Nephron progenitor cell (in vitro differentiated cells): Measurements from ENCODE around the gene A1BG.
A peak's percentile ranks its signal among the peaks of the same experiment; 100 is the strongest.

ENCODE experiments used
- DNase-seq: peaks from one replicate; pipeline ENCODE4 v3.0.0; 2021
- H3K27ac Mint-ChIP-seq: 2 replicates; pipeline ENCODE4 v1.8.0; 2021; ENCODE audit warnings: mild to moderate bottlenecking, moderate library complexity, mixed read lengths
- H3K27me3 Mint-ChIP-seq: 2 replicates; pipeline ENCODE4 v1.8.0; 2021; ENCODE audit warnings: mild to moderate bottlenecking, low read depth, mixed read lengths; ENCODE audit not compliant: poor library complexity
- H3K36me3 Mint-ChIP-seq: 2 replicates; pipeline ENCODE4 v1.8.0; 2021; ENCODE audit warnings: low read depth, mixed read lengths
- H3K4me1 Mint-ChIP-seq: 2 replicates; pipeline ENCODE4 v1.8.0; 2021; ENCODE audit warnings: mixed read lengths
- H3K4me3 Mint-ChIP-seq: 2 replicates; pipeline ENCODE4 v1.8.0; 2021; ENCODE audit warnings: mild to moderate bottlenecking, moderate library complexity, mixed read lengths
- H3K9me3 Mint-ChIP-seq: 2 replicates; pipeline ENCODE4 v1.8.0; 2021; ENCODE audit warnings: mild to moderate bottlenecking, moderate library complexity, mixed read lengths
- TF ChIP-seq, protein P1 (sequence below): fragments of 200-600 bp; sonication (generic); IDR thresholded peaks from 2 replicates; pipeline ENCODE4 v1.5.0; 2021; ENCODE audit warnings: antibody characterized with exemption

Gene A1BG

DNA sequence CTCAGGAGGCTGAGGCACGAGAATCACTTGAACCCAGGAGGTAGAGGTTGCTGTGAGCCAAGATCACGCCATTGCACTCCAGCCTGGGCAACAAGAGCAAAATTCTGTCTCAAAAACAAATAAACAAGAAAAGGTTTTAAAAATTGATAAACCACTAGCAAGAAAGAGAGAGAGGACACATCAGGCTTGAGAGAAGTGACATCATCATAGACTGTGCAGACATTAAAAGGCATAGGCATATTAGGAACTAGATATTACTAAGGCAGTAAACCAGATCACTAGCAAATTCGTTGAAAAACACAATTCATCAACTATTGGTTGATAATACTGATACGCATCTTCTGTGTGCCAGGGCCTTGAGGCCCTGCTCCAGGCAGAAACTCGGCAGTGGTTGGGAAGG lies 7.7 kb downstream of the A1BG start:
- TF ChIP-seq, protein P1, sequence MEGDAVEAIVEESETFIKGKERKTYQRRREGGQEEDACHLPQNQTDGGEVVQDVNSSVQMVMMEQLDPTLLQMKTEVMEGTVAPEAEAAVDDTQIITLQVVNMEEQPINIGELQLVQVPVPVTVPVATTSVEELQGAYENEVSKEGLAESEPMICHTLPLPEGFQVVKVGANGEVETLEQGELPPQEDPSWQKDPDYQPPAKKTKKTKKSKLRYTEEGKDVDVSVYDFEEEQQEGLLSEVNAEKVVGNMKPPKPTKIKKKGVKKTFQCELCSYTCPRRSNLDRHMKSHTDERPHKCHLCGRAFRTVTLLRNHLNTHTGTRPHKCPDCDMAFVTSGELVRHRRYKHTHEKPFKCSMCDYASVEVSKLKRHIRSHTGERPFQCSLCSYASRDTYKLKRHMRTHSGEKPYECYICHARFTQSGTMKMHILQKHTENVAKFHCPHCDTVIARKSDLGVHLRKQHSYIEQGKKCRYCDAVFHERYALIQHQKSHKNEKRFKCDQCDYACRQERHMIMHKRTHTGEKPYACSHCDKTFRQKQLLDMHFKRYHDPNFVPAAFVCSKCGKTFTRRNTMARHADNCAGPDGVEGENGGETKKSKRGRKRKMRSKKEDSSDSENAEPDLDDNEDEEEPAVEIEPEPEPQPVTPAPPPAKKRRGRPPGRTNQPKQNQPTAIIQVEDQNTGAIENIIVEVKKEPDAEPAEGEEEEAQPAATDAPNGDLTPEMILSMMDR: no peak
- no peak for DNase-seq
- Mint-ChIP-seq H3K27ac (no peak overlapping the region), H3K4me1 (peaks cover 24% of the 10 kb centered on the region), H3K36me3 (peaks cover 28% of the 10 kb centered on the region), H3K9me3 (peaks cover 10% of the 10 kb centered on the region), H3K27me3 (peaks cover 32% of the 10 kb centered on the region), H3K4me3 (peak overlapping the region; percentile 92)

DNA sequence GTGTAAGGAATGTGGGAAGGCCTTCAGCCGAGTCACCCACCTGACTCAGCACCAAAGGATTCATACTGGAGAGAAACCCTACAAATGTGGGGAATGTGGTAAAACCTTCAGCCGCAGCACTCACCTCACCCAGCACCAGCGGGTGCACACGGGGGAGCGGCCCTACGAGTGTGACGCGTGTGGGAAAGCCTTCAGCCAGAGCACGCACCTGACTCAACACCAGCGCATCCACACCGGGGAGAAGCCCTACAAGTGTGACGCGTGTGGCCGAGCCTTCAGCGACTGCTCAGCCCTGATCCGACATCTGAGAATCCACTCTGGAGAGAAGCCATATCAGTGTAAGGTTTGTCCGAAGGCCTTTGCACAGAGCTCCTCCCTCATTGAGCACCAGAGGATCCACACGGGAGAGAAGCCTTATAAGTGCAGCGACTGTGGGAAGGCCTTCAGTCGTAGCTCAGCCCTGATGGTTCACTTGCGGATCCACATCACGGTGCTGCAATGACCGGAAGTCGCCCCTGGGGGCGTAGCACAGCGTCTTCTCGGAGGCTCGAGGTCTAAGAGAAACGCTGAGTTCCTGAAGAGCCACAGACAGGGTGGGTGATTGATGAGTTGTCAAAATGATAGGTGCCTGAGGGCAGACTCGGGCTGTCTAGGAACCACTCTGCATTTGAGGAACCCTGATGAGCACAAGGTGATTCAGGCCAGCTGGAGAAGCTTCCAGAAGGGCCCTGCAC lies 14.3 kb downstream of the A1BG start:
- H3K36me3 Mint-ChIP-seq: peaks cover 70% of the 10 kb centered on the region
- TF ChIP-seq, protein P1: no peak
- peaks cover 4% of the 10 kb centered on the region for H3K27me3 Mint-ChIP-seq
- peaks cover 10% of the 10 kb centered on the region for H3K9me3 Mint-ChIP-seq
- no peak overlapping the region for H3K4me3 Mint-ChIP-seq
- DNase-seq: peak; percentile 29
- H3K27ac Mint-ChIP-seq: no peak overlapping the region
- no peaks in the 10 kb centered on the region for H3K4me1 Mint-ChIP-seq

DNA sequence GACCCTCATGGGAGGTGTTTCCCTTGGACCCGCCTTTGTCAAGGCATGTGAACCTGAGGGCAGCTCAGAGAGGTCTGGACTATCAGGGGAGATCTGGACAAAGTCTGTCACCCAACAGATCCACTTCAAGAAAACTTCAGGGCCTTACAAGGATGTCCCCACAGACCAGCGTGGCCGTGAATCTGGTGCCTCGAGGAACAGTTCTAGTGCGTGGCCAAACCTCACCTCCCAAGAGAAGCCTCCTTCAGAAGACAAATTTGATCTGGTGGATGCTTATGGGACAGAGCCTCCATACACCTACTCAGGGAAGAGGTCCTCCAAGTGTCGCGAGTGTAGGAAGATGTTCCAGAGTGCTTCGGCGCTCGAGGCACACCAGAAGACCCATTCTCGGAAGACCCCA lies 15.0 kb downstream of the A1BG start:
- TF ChIP-seq, protein P1: no peak
- no peak for DNase-seq
- no peak overlapping the region for H3K27ac Mint-ChIP-seq
- no peak overlapping the region for H3K4me3 Mint-ChIP-seq
- no peaks in the 10 kb centered on the region for H3K4me1 Mint-ChIP-seq
- peaks cover 67% of the 10 kb centered on the region for H3K36me3 Mint-ChIP-seq
- no peaks in the 10 kb centered on the region for H3K27me3 Mint-ChIP-seq
- H3K9me3 Mint-ChIP-seq: peaks cover 7% of the 10 kb centered on the region

DNA sequence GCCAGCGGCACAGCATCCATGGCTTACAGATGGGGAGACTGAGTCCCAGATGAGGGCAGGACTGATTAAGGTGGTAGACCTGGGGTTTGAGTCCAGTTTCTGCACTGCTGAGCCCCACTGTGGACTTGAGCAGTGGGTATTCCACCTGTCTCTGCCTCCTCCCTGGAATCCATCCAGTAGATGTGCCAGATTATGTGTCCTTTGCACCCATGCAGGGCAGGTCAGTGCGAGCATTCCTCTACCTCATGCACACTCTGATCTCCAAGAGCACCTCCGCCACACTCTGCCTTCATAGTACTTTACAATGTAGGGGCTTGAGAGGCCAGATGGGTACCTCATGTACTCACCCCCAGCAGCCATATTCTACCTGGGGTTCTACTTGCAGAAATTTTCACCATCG lies 16.5 kb downstream of the A1BG start:
- H3K9me3 Mint-ChIP-seq: no peaks in the 10 kb centered on the region
- no peak overlapping the region for H3K4me3 Mint-ChIP-seq
- no peaks in the 10 kb centered on the region for H3K4me1 Mint-ChIP-seq
- H3K27ac Mint-ChIP-seq: no peak overlapping the region
- DNase-seq: no peak
- peaks cover 58% of the 10 kb centered on the region for H3K36me3 Mint-ChIP-seq
- TF ChIP-seq, protein P1: no peak
- no peaks in the 10 kb centered on the region for H3K27me3 Mint-ChIP-seq

DNA sequence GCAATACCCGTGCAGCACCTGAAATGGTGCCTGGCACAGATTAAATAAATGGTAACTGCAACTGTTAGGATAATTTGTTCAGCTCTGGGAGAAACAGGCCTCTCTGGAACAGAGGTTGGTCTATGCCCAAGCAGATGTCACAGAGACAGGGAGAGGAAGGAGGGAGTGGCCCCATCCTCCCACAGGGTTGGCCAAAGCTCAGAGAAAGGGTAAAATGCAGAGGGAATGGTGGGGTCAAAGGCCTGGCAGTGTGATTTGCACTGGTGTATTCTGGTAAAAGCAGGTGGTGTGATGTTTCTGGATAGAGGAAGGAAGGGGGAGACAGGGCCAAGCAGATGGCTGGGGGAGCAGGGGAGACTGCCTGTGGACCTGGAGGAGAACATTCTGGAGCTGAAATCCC lies 17.1 kb downstream of the A1BG start:
- H3K4me3 Mint-ChIP-seq: no peak overlapping the region
- TF ChIP-seq, protein P1: no peak
- no peak overlapping the region for H3K27ac Mint-ChIP-seq
- H3K27me3 Mint-ChIP-seq: no peaks in the 10 kb centered on the region
- H3K9me3 Mint-ChIP-seq: no peaks in the 10 kb centered on the region
- no peak for DNase-seq
- peaks cover 55% of the 10 kb centered on the region for H3K36me3 Mint-ChIP-seq
- no peaks in the 10 kb centered on the region for H3K4me1 Mint-ChIP-seq

DNA sequence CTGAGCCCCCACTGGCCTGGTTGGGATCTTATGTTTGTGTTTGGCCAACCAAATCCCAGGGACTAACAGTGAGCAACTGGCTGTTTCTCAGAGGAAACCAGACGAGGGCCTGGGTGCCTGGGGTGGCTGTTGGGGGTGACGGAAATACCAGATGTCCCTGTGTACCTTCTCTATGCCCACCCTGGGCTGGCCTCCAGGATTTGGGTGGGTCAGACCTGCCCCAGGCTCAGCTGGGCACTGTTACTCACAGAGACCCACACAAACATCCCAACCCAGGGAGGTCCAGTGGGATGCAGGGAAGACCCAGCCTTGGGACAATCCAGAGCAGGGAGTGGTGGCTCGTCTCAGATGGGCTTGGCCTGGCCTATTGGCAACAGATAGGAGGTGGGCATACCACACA lies 17.7 kb downstream of the A1BG start:
- Mint-ChIP-seq H3K4me1 (peaks cover 3% of the 10 kb centered on the region), H3K36me3 (peaks cover 49% of the 10 kb centered on the region), H3K27me3 (peaks cover 2% of the 10 kb centered on the region), H3K27ac (no peak overlapping the region), H3K4me3 (no peak overlapping the region), H3K9me3 (no peaks in the 10 kb centered on the region)
- DNase-seq: no peak
- TF ChIP-seq, protein P1: no peak
